Breast epithelium (tissue), 3 donors: ENCODE results near the gene STAG1.

ENCODE experiments used
- CTCF ChIP-seq, 3 donors: fragments of 450-650 bp; IDR thresholded peaks; one replicate each; pipeline ENCODE4 v1.5.1; 2016 to 2017; ENCODE audit warnings: antibody characterized with exemption in 3 of 3, mild to moderate bottlenecking in 3 of 3, moderate library complexity in 3 of 3
- POLR2A ChIP-seq: fragments of 450-650 bp; IDR thresholded peaks from one replicate; pipeline ENCODE4 v1.6.1; 2016; ENCODE audit warnings: antibody characterized with exemption, mild to moderate bottlenecking, moderate library complexity
- POLR2AphosphoS5 ChIP-seq, 3 donors: sonication (generic); formaldehyde crosslinking; IDR thresholded peaks; one replicate each; pipeline ENCODE4 v1.6.1; 2017; ENCODE audit warnings: antibody characterized with exemption in 3 of 3

- TF ChIP-seq POLR2AphosphoS5 (IDR thresholded peaks at IDR 0.05) (no peak), POLR2A (no peak), CTCF (IDR thresholded peaks at IDR 0.05) (no peak)
Observed at GRCh38 chr3:136434429-136434828, 317.7 kb downstream of the STAG1 start.
